ENCODE results near the gene METTL23. TPM values are rescaled to one million over a fixed set of nuclear protein-coding genes. Genes with fewer than 3 reads are reported as not detected.

METTL23 gene
- total and polyA plus RNA-seq, 7 experiments from 2014 or later, result 39.6 to 152 (median 73.8) TPM

GRCh38 chr17:76781056-76781982 lies 54.7 kb downstream of the METTL23 start:
- CTCF ChIA-PET, result interaction anchor here (0.6 to 3.3 kb wide), 3 partner anchors 54 to 348 kb away, joined by 3 to 11 read pairs (median 5); no protein-coding TSS in a partner anchor
- peak in 5 of 9 donors; percentile 9 to 34 (median 16) for DNase-seq
- Histone ChIP-seq H3K4me3 (ENCODE audit: low read length) (no peak overlapping the region), H3K4me1 (ENCODE audit: control insufficient read depth in 2 of 2, insufficient read depth in 2 of 2, low read length in 2 of 2) (no peaks in the 10 kb centered on the region), H3K36me3 (ENCODE audit: control insufficient read depth in 2 of 3, insufficient read depth in 3 of 3, low read length in 3 of 3) (peaks cover 0 to 21% (median 7%) of the 10 kb centered on the region in 3 experiments), H3K27ac (ENCODE audit: low read depth, low read length) (no peak overlapping the region), H3K27me3 (ENCODE audit: control insufficient read depth in 2 of 2, insufficient read depth in 2 of 2, low read length in 2 of 2) (no peaks in the 10 kb centered on the region), H3K9me3 (ENCODE audit: control insufficient read depth in 2 of 3, low read length in 3 of 3) (no peaks in the 10 kb centered on the region)
- Mint-ChIP-seq H3K27ac (peak overlapping the region in 2 of 9 donors; percentile 47 to 64), H3K36me3 (peaks cover 0 to 23% (median 9%) of the 10 kb centered on the region in 5 donors), H3K4me3 (no peak overlapping the region), H3K4me1 (peaks cover 0 to 6% (median 0%) of the 10 kb centered on the region in 7 donors), H3K9me3 (peaks cover 0 to 1% (median 0%) of the 10 kb centered on the region in 11 donors), H3K27me3 (no peaks in the 10 kb centered on the region)
- POLR2A ChIA-PET, result interaction anchor here (0.7 kb wide), 1 partner anchor 295 kb away, joined by 5 read pairs; no protein-coding TSS in a partner anchor
- ATAC-seq, result peak; percentile 44
- intact Hi-C loops (cut with micrococcal nuclease), result loop anchor here in 1 of 2 donors (1.0 kb wide), 3 partner anchors 44 to 68 kb away; partner anchors contain the start of gene SRSF2

GRCh38 chr17:76783146-76783545 lies 56.5 kb downstream of the METTL23 start:
- intact Hi-C loops (cut with micrococcal nuclease), result no loop called here
- ChIA-PET POLR2A (interaction anchor here (1.3 kb wide), 1 partner anchor 56 kb away, joined by 3 read pairs; the partner anchor contains the start of gene METTL23), CTCF (interaction anchor here (0.7 to 1.2 kb wide), 2 partner anchors 269 to 273 kb away, joined by 3 to 4 read pairs; no protein-coding TSS in a partner anchor)
- Histone ChIP-seq H3K27me3 (ENCODE audit: control insufficient read depth in 2 of 2, insufficient read depth in 2 of 2, low read length in 2 of 2) (no peaks in the 10 kb centered on the region), H3K36me3 (ENCODE audit: control insufficient read depth in 2 of 3, insufficient read depth in 3 of 3, low read length in 3 of 3) (peaks cover 0 to 14% (median 4%) of the 10 kb centered on the region in 3 experiments), H3K4me3 (ENCODE audit: low read length) (no peak overlapping the region), H3K27ac (ENCODE audit: low read depth, low read length) (no peak overlapping the region), H3K4me1 (ENCODE audit: control insufficient read depth in 2 of 2, insufficient read depth in 2 of 2, low read length in 2 of 2) (no peaks in the 10 kb centered on the region), H3K9me3 (ENCODE audit: control insufficient read depth in 2 of 3, low read length in 3 of 3) (no peaks in the 10 kb centered on the region)
- H3K27ac Mint-ChIP-seq, result no peak overlapping the region
- peaks cover 0 to 17% (median 0%) of the 10 kb centered on the region in 7 donors for H3K4me1 Mint-ChIP-seq
- H3K27me3 Mint-ChIP-seq, result no peaks in the 10 kb centered on the region
- ATAC-seq (no peak), DNase-seq (no peak)
- H3K36me3 Mint-ChIP-seq, result peaks cover 0 to 15% (median 9%) of the 10 kb centered on the region in 5 donors
- no peak overlapping the region for H3K4me3 Mint-ChIP-seq
- H3K9me3 Mint-ChIP-seq, result peaks cover 0 to 1% (median 0%) of the 10 kb centered on the region in 11 donors

Small RNA genes lying within 50 kb of the gene (microRNA-seq; reads per million reads assigned to microRNA genes)
- gene MIR636 (ENCODE audit: borderline microRNAs expressed), result not detected

Other genes starting within 250 kb of the METTL23 start
- gene RHBDF2, start 225.4 kb upstream of the METTL23 start, total RNA-seq, result 100 to 1,000 TPM in 1 of 5 experiments, 10 to 100 TPM in 4; 31.1 to 119 (median 35.4) TPM
- 1 to 10 TPM; 2.9 to 7.5 TPM for gene RHBDF2, start 225.4 kb upstream of the METTL23 start, polyA plus RNA-seq
- not detected for gene CYGB, start 189.1 kb upstream of the METTL23 start, total RNA-seq
- under 1 TPM; 0.33 to 0.35 TPM for gene CYGB, start 189.1 kb upstream of the METTL23 start, polyA plus RNA-seq
- not detected for gene PRCD, start 186.8 kb upstream of the METTL23 start, total RNA-seq
- 1 to 10 TPM in 1 of 2 donors, not detected in 1; 1.3 TPM for gene PRCD, start 186.8 kb upstream of the METTL23 start, polyA plus RNA-seq
- gene ST6GALNAC2, start 141.0 kb upstream of the METTL23 start, total RNA-seq, result 1 to 10 TPM in 1 of 5 experiments, under 1 TPM in 2, not detected in 2; 0.48 to 7.5 (median 0.58) TPM
- not detected for gene ST6GALNAC2, start 141.0 kb upstream of the METTL23 start, polyA plus RNA-seq
- gene ST6GALNAC1, start 83.1 kb upstream of the METTL23 start, total RNA-seq, result 1 to 10 TPM; 1.4 to 5.8 (median 2.0) TPM
- 10 to 100 TPM; 10.3 to 20.7 TPM for gene ST6GALNAC1, start 83.1 kb upstream of the METTL23 start, polyA plus RNA-seq
- 1 to 10 TPM; 2.1 to 7.5 (median 2.8) TPM for gene MXRA7, start 15.9 kb upstream of the METTL23 start, total RNA-seq
- 1 to 10 TPM; 1.8 to 2.7 TPM for gene MXRA7, start 15.9 kb upstream of the METTL23 start, polyA plus RNA-seq
- 100 to 1,000 TPM in 2 of 5 experiments, 10 to 100 TPM in 3; 39.9 to 132 (median 58.3) TPM for gene JMJD6, start 233 bp upstream of the METTL23 start, total RNA-seq
- gene JMJD6, start 233 bp upstream of the METTL23 start, polyA plus RNA-seq, result 10 to 100 TPM; 18.5 to 44.3 TPM
- 100 to 1,000 TPM; 327 to 363 (median 351) TPM for gene SRSF2, start 10.5 kb downstream of the METTL23 start, total RNA-seq
- 100 to 1,000 TPM; 104 to 126 TPM for gene SRSF2, start 10.5 kb downstream of the METTL23 start, polyA plus RNA-seq
- gene MFSD11, start 11.3 kb downstream of the METTL23 start, total RNA-seq, result 10 to 100 TPM; 24.4 to 33.7 (median 32.0) TPM
- 10 to 100 TPM; 17.3 to 25.4 TPM for gene MFSD11, start 11.3 kb downstream of the METTL23 start, polyA plus RNA-seq
- gene MGAT5B, start 141.6 kb downstream of the METTL23 start, total RNA-seq, result 1 to 10 TPM in 3 of 5 experiments, under 1 TPM in 2; 0.24 to 3.7 (median 2.5) TPM
- under 1 TPM in 1 of 2 donors, not detected in 1; 0.12 TPM for gene MGAT5B, start 141.6 kb downstream of the METTL23 start, polyA plus RNA-seq

All from naive thymus-derived CD4-positive, alpha-beta T cell (primary cell).